Endothelial cell of umbilical vein (primary cell): Measurements from ENCODE around the gene N4BP3. TPM values are rescaled to one million over a fixed set of nuclear protein-coding genes. Genes with fewer than 3 reads are reported as not detected.

ENCODE experiments used
- BruUV-seq: library from RNA; stranded (reverse); fragments of 400-500 nt; replicated peaks from 2 replicates; lab custom pipeline; 2021; lab: Mats Ljungman, UMichigan
- CTCF ChIA-PET: fragments of 300-600, 350-600 bp; sonication (Branson Sonifier 250); formaldehyde crosslinking; loops from one replicate; lab custom pipeline; 2021; ENCODE audit warnings: antibody characterized with exemption, inconsistent platforms; lab: Charles Lee
- POLR2A ChIA-PET: fragments of 300-600, 350-600 bp; sonication (Branson Sonifier 250); formaldehyde crosslinking; loops from one replicate; lab custom pipeline; 2021; ENCODE audit warnings: antibody characterized with exemption, inconsistent platforms; lab: Charles Lee
- DNase-seq: peaks from one replicate; pipeline ENCODE4 v3.0.0-alpha.2; 2011; ENCODE audit warnings: low read depth, low spot score
- FAIRE-seq: peaks from 2 replicates; lab custom pipeline; 2011; peaks lifted over from hg19 to GRCh38; lab: Jason Lieb, UNC
- H2AFZ ChIP-seq: 2 replicates; pipeline ENCODE4 v1.6.0; 2012; ENCODE audit warnings: low read depth, low read length, control low read depth, inconsistent platforms
- H3K27ac ChIP-seq: 2 replicates; pipeline ENCODE4 v1.5.1; 2011; ENCODE audit warnings: low read depth, mild to moderate bottlenecking, control low read depth, low read length, moderate library complexity; ENCODE audit not compliant: insufficient read depth
- H3K27me3 ChIP-seq, 2 experiments: 2 replicates each; pipeline versions ENCODE4 v1.6.0 to v1.6.1; 2011; ENCODE audit warnings: low read length in 2 of 2, mixed read lengths in 1 of 2; ENCODE audit not compliant: control insufficient read depth in 2 of 2, insufficient read depth in 2 of 2
- H3K36me3 ChIP-seq, 2 experiments: 2 replicates in 1 of 2; 3 replicates in 1 of 2; pipeline ENCODE4 v1.5.1; 2011; ENCODE audit warnings: low read length in 2 of 2, mild to moderate bottlenecking in 1 of 2, moderate library complexity in 1 of 2; ENCODE audit not compliant: control insufficient read depth in 2 of 2, insufficient read depth in 2 of 2; ENCODE audit errors: extremely low read depth in 1 of 2
- H3K4me1 ChIP-seq: 3 replicates; pipeline ENCODE4 v1.5.1; 2011; ENCODE audit warnings: mild to moderate bottlenecking, low read length; ENCODE audit not compliant: control insufficient read depth, insufficient read depth; ENCODE audit errors: extremely low read depth
- H3K4me2 ChIP-seq: 2 replicates; pipeline ENCODE4 v1.6.1; 2011; ENCODE audit warnings: low read length, control low read depth, mixed read lengths; ENCODE audit not compliant: insufficient read depth
- H3K4me3 ChIP-seq, 3 experiments: fragments of 200-600 bp in 1 of 3; sonication (generic), shearing (Covaris generic) in 1 of 3; replicated peaks in 1 of 3; 2 replicates each; pipeline ENCODE4 v1.5.1; 2011 to 2016; ENCODE audit warnings: control low read depth in 3 of 3, low read length in 3 of 3, mild to moderate bottlenecking in 2 of 3, inconsistent platforms in 1 of 3, low read depth in 1 of 3, moderate library complexity in 1 of 3; ENCODE audit not compliant: insufficient read depth in 1 of 3
- H3K79me2 ChIP-seq: 2 replicates; pipeline ENCODE4 v1.6.0; 2012; ENCODE audit warnings: low read length, inconsistent platforms; ENCODE audit not compliant: control insufficient read depth, insufficient read depth
- H3K9ac ChIP-seq: replicated peaks from 2 replicates; pipeline ENCODE3; 2011; ENCODE audit warnings: low read length, control low read depth; ENCODE audit not compliant: insufficient read depth; ENCODE audit errors: extremely low read depth
- H3K9me1 ChIP-seq: replicated peaks from 3 replicates; pipeline ENCODE4 v1.6.0; 2011; ENCODE audit warnings: mild to moderate bottlenecking, low read length; ENCODE audit not compliant: control insufficient read depth, insufficient read depth; ENCODE audit errors: extremely low read depth
- H3K9me3 ChIP-seq: replicated peaks from 2 replicates; pipeline ENCODE4 v1.5.1; 2012; ENCODE audit warnings: low read length, inconsistent platforms; ENCODE audit not compliant: control insufficient read depth, insufficient read depth
- H4K20me1 ChIP-seq: replicated peaks from 2 replicates; pipeline ENCODE3; 2011; ENCODE audit warnings: mild to moderate bottlenecking, low read length; ENCODE audit not compliant: control insufficient read depth, insufficient read depth; ENCODE audit errors: extremely low read depth
- CTCF ChIP-seq, 2 donors: IDR thresholded peaks; 1 replicate in 1 of 2; 2 replicates in 1 of 2; pipeline ENCODE4 v1.5.1; 2011; ENCODE audit warnings: low read length in 2 of 2, mild to moderate bottlenecking in 2 of 2, moderate library complexity in 2 of 2, control low read depth in 1 of 2, inconsistent platforms in 1 of 2, low read depth in 1 of 2; ENCODE audit not compliant: insufficient read depth in 1 of 2; ENCODE audit errors: extremely low read depth in 1 of 2
- EZH2 ChIP-seq: IDR thresholded peaks from 2 replicates; pipeline ENCODE4 v1.6.1; 2012; ENCODE audit warnings: borderline replicate concordance, low read depth, mild to moderate bottlenecking, moderate library complexity, low read length, inconsistent platforms; ENCODE audit not compliant: severe bottlenecking
- FOS ChIP-seq: IDR thresholded peaks from 2 replicates; pipeline ENCODE4 v1.6.1; 2011; ENCODE audit warnings: mild to moderate bottlenecking, low read length, moderate library complexity, borderline replicate concordance; ENCODE audit not compliant: insufficient read depth
- GATA2 ChIP-seq: IDR thresholded peaks from 2 replicates; pipeline ENCODE4 v1.7.0; 2011; ENCODE audit warnings: low read depth, mild to moderate bottlenecking, moderate library complexity, mixed read lengths, low read length; ENCODE audit not compliant: insufficient read length, insufficient read depth
- JUN ChIP-seq: IDR thresholded peaks from 2 replicates; pipeline ENCODE4 v1.6.1; 2011; ENCODE audit warnings: borderline replicate concordance, low read depth; ENCODE audit not compliant: insufficient read length, insufficient read depth
- MAX ChIP-seq: IDR thresholded peaks from 2 replicates; pipeline ENCODE4 v1.6.1; 2011; ENCODE audit not compliant: insufficient read depth, insufficient read length
- MYC ChIP-seq: IDR thresholded peaks from one replicate; pipeline ENCODE4 v1.6.1; 2011; ENCODE audit warnings: mild to moderate bottlenecking, low read depth, low read length
- POLR2A ChIP-seq: IDR thresholded peaks from 2 replicates; pipeline ENCODE4 v1.6.1; 2012; ENCODE audit warnings: low read depth, mild to moderate bottlenecking, control low read depth, low read length
- POLR2AphosphoS5 ChIP-seq: IDR thresholded peaks from 2 replicates; pipeline ENCODE4 v1.6.1; 2012; ENCODE audit warnings: low read depth, mild to moderate bottlenecking, control low read depth, low read length, moderate library complexity; ENCODE audit not compliant: insufficient read depth
- dilution Hi-C: fragments of 300-500 bp; cut with MboI; formaldehyde crosslinking; loops from one replicate; pipeline ENCODE4 v1.15.0; 2019; ENCODE audit warnings: low sequenced_read_pairs; ENCODE audit not compliant: extremely low pct_ligation_motif_present
- intact Hi-C: fragments of 100-400 bp; cut with micrococcal nuclease; formaldehyde crosslinking; loops from one replicate; pipeline ENCODE4 v1.10.0; 2022
- polyA plus RNA-seq, 4 experiments: library from polyadenylated mRNA; depleted of rRNA in 3 of 4; stranded (reverse) in 3 of 4; unstranded in 1 of 4; fragments of >200 nt; gene quantifications; 2 replicates each; pipeline versions ENCODE4 v1.2.1 to v1.2.3, GENCODE V29; 2011 to 2012; ENCODE audit warnings: missing spikeins in 1 of 4
- total RNA-seq: library from RNA; stranded (reverse); gene quantifications from 2 replicates; pipeline ENCODE4 v1.2.3, GENCODE V29; 2021

Gene N4BP3
- total and polyA plus RNA-seq, 2 donors (not counting 3 experiments of a cell fraction or from before 2014, with no cell fraction given), result 11.8 to 38.2 TPM

DNA sequence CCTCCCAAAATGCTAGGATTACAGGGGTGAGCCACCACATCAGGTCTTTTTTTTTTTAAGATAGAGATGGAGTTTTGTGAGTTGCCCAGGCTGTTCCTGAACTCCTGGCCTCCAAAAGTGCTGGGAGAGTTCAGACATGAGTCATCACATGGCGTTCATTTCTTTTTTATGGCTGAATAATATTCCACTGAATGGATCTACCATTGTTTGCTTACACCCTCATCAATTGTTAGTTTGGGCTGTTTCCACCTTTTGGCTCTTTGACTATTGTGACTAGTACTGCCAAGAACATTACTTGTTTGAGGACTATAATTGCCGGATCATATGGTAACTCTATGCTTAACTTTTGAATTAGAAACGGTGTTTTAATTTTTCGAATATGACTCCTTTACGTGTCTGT lies 787 bp upstream of the N4BP3 start:
- intact Hi-C loops (loop anchor here (2.0 to 10.0 kb wide), 2 partner anchors 36 to 618 kb away; partner anchors contain the start of gene PDLIM7), dilution Hi-C loops (no loop called here)
- Histone ChIP-seq H3K4me3 (no peak overlapping the region), H3K4me2 (no peak overlapping the region), H3K27me3 (no peaks in the 10 kb centered on the region), H3K9me3 (no peaks in the 10 kb centered on the region), H4K20me1 (no peaks in the 10 kb centered on the region), H3K9ac (no peak overlapping the region), H2AFZ (no peak overlapping the region), H3K9me1 (no peaks in the 10 kb centered on the region), H3K27ac (no peak overlapping the region), H3K79me2 (peaks cover 9% of the 10 kb centered on the region), H3K4me1 (peaks cover 29% of the 10 kb centered on the region), H3K36me3 (no peaks in the 10 kb centered on the region)
- no TSS peak for BruUV-seq
- POLR2A ChIA-PET, result no interaction called here
- no peak for FAIRE-seq
- no peak for DNase-seq
- CTCF ChIA-PET, result interaction anchor here (1.9 kb wide), 1 partner anchor 35 kb away, joined by 6 read pairs; no protein-coding TSS in a partner anchor
- TF ChIP-seq FOS (no peak), CTCF (IDR thresholded peaks at IDR 0.05; ENCODE audit: extremely low read depth in 1 of 2, insufficient read depth in 1 of 2, low read depth in 1 of 2, low read length in 2 of 2) (no peak), EZH2 (no peak), MYC (no peak), GATA2 (no peak), POLR2A (no peak), MAX (no peak), JUN (no peak), POLR2AphosphoS5 (no peak)
